ENCODE measurements around the gene MET. TPM values are rescaled to one million over a fixed set of nuclear protein-coding genes. Genes with fewer than 3 reads are reported as not detected.

Gene MET
- total RNA-seq, 1 experiment from 2014 or later = 200 TPM

GRCh38 chr7:116687801-116688201 is 15.8 kb downstream of the MET start (continued):
- TF ChIP-seq ATF3 (IDR thresholded peaks at IDR 0.05) (no peak), RAD21 (IDR thresholded peaks at IDR 0.05; ENCODE audit: low read depth) (no peak; the same call in 1 of the 2 replicates), CBX3 (IDR thresholded peaks at IDR 0.05; ENCODE audit: low read depth) (peak; percentile 92), SRF (IDR thresholded peaks at IDR 0.05; ENCODE audit: low read depth) (peak; percentile 71), TCF7L2 (IDR thresholded peaks at IDR 0.05; ENCODE audit: borderline replicate concordance, extremely low read depth, insufficient read depth, insufficient read length) (no peak), EGR1 (IDR thresholded peaks at IDR 0.05; ENCODE audit: low read depth) (0 out of 2 replicates have a peak, but pooled peaks have one; percentile 15), SP1 (IDR thresholded peaks at IDR 0.05; ENCODE audit: low read depth) (peak; percentile 87), MAX (IDR thresholded peaks at IDR 0.05) (peak; percentile 96), YY1 (IDR thresholded peaks at IDR 0.05; ENCODE audit: extremely low read depth, insufficient replicate concordance, low read depth, low read length) (peak; percentile 63), CTCF (IDR thresholded peaks at IDR 0.05 in 2 of 3, conservative IDR thresholded peaks at IDR 0.05 in 1 of 3; ENCODE audit: borderline replicate concordance in 1 of 3, insufficient read depth in 1 of 3, low read depth in 2 of 3, low read length in 2 of 3) (no peak), EZH2phosphoT487 (IDR thresholded peaks at IDR 0.05; ENCODE audit: borderline replicate concordance) (no peak), EZH2 (IDR thresholded peaks at IDR 0.05) (no peak), POLR2A (IDR thresholded peaks at IDR 0.05; ENCODE audit: borderline replicate concordance, extremely low read depth, insufficient read depth, insufficient read length) (no peak), ELF1 (IDR thresholded peaks at IDR 0.05; ENCODE audit: borderline replicate concordance, low read depth) (no peak; the same call in 1 of the 2 replicates), ZFX (IDR thresholded peaks at IDR 0.05) (no peak), POLR2AphosphoS5 (IDR thresholded peaks at IDR 0.05; ENCODE audit: low read depth, low read length) (peak; percentile 65)

Data from HCT116 (cell line).